Activated naive CD8-positive, alpha-beta T cell treated with anti-CD3 and anti-CD28 coated beads, Interleukin-2, amount 50 U/mL, for 24 hours (primary cell): Measurements from ENCODE around the gene CTSW.

ENCODE experiments used
- ATAC-seq: fragments of 150-1000 bp; cut with Tn5 transposase; one replicate; pipeline ENCODE4 v1.10.0; 2021
- DNase-seq: peaks from one replicate; pipeline ENCODE4 v3.0.0; 2021
- H3K27ac Mint-ChIP-seq: one replicate; pipeline ENCODE4 v1.8.0; 2021; ENCODE audit warnings: mild to moderate bottlenecking, mixed read lengths
- H3K27me3 Mint-ChIP-seq: one replicate; pipeline ENCODE4 v1.8.0; 2021; ENCODE audit warnings: mixed read lengths
- H3K36me3 Mint-ChIP-seq: one replicate; pipeline ENCODE4 v1.8.0; 2021; ENCODE audit warnings: low read depth, mixed read lengths
- H3K4me1 Mint-ChIP-seq: one replicate; pipeline ENCODE4 v1.8.0; 2021; ENCODE audit warnings: mixed read lengths
- H3K4me3 Mint-ChIP-seq: one replicate; pipeline ENCODE4 v1.8.0; 2021; ENCODE audit warnings: mild to moderate bottlenecking, moderate library complexity, mixed read lengths
- H3K9me3 Mint-ChIP-seq: one replicate; pipeline ENCODE4 v1.8.0; 2021; ENCODE audit warnings: mixed read lengths

Gene CTSW

DNA sequence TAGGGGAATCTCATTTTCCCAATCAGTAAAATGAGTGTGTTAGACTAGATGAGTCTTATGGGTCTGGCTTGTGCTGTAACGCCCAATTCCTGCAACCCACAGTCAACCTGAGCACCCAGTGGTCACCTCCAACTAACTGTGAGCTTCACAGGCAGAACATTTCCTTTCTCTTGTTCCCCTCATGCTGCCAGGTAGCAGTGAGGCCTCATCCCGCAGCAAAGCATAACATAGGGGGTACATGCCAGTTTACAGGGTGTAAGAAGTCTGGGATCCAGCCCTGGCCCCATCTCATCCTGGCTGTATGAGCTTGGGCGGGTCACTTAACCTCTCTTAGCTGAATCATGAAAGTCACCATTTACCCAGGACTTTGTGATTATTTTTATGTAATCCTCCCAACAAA lies 10.7 kb upstream of the CTSW start:
- no peak overlapping the region for H3K4me3 Mint-ChIP-seq
- ATAC-seq = no peak
- no peak overlapping the region for H3K27ac Mint-ChIP-seq

DNA sequence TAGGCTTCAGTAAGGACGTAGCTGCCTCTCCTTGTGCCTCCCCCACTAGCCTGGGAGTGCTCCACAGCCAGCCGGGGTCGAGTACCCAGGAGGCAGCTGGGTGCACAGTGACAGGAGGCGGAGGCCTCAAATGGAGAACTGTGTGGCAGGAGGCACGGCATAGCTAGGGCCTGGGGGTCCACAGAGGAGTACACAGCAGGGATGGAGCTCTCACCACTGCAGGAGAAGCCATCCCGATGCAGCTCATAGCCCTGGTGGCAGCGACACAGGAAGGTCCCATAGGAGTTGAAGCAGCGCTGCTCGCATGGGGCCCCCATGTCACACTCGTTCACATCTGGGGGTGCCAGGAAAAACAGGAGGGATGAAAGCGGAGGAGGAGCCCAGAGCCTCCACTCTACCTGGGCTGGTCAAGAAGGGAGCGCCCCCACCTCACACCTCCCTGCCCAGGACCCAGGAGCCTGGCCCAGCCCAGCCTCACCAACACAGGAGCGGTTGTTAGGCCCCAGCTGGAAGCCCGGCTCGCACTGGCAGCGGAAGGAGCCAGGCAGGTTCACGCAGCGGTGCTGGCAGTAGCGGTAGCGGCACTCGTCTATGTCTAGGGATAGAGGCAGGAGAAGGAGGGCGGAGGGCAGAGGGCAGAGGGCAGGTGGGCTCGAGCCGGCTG lies 9.9 kb upstream of the CTSW start:
- H3K27me3 Mint-ChIP-seq = no peaks in the 10 kb centered on the region
- no peak overlapping the region for H3K27ac Mint-ChIP-seq
- no peak overlapping the region for H3K4me3 Mint-ChIP-seq
- no peaks in the 10 kb centered on the region for H3K9me3 Mint-ChIP-seq
- DNase-seq (no peak), ATAC-seq (no peak)
- peaks cover 8% of the 10 kb centered on the region for H3K36me3 Mint-ChIP-seq
- H3K4me1 Mint-ChIP-seq = peaks cover 27% of the 10 kb centered on the region

More for the DNA sequence above, 10.7 kb upstream of the CTSW start:
- Mint-ChIP-seq H3K4me1 (peaks cover 26% of the 10 kb centered on the region), H3K27me3 (no peaks in the 10 kb centered on the region), H3K36me3 (peaks cover 8% of the 10 kb centered on the region), H3K9me3 (no peaks in the 10 kb centered on the region)
- no peak for DNase-seq

DNA sequence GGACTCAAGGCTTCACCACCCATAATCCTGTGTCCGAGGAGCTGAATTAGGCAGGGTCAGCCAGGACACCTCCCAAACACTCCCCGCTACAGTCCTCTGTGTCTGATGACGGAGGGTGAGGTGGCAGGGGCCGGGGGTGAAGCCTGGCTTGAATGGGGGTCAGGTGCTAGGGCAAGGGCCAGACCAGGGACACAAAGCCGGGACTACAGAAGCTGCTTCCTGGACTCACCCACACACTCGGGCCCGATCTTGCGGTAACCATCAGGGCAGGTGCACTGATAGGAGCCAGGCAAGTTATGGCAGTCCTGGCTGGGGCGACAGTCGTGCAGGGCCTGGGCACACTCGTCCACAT lies 9.4 kb upstream of the CTSW start:
- DNase-seq (no peak), ATAC-seq (no peak)
- H3K4me3 Mint-ChIP-seq = no peak overlapping the region
- H3K27ac Mint-ChIP-seq = no peak overlapping the region
- peaks cover 6% of the 10 kb centered on the region for H3K36me3 Mint-ChIP-seq
- no peaks in the 10 kb centered on the region for H3K9me3 Mint-ChIP-seq
- H3K4me1 Mint-ChIP-seq = peaks cover 27% of the 10 kb centered on the region
- H3K27me3 Mint-ChIP-seq = no peaks in the 10 kb centered on the region

DNA sequence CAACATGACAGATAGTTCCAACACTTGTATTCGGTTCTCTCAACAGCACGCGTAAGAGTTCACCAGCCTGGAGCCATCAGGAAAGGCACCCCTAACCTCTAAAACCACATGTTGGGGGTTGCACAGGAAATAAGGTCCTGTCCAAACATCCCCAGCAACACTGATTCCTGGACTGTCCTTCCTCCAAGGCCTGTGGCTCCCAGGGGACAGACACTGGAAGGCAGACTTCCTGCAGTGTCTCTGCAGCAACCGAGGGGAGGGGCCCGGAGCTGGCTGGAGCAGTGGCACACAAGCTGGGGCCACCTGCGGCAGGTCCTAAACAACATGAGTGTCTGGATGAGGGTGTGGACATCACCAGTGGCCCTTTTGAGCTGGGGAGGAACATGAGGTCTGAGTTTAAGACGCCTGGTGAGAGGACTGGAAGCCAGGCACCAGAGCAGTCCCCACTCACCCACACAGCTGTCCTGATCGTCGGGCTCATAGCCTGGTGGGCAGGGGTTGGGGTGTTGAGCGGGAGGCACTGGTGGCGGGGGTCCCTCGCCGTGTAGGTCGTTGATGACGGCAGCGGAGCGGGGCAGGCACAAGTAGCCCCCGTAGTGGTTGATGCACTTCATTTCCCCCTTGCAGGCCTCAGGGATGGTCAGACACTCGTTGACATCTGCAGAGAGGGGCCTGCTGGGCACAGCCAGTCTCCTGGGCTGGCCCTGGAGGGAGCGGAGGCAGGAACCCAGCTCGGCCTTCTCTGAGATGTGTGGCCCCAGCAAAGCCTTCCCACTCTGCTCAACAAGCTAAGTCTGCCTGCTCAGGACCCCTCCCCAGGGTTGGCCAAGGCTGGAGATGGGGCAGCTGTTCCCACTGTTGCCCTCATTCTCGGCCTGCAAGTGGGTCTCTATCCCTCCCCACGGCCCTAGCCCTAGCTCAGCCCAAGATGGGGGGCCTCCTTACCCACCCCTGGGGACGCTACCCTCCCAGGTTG lies 8.6 kb upstream of the CTSW start:
- no peak overlapping the region for H3K27ac Mint-ChIP-seq

DNA sequence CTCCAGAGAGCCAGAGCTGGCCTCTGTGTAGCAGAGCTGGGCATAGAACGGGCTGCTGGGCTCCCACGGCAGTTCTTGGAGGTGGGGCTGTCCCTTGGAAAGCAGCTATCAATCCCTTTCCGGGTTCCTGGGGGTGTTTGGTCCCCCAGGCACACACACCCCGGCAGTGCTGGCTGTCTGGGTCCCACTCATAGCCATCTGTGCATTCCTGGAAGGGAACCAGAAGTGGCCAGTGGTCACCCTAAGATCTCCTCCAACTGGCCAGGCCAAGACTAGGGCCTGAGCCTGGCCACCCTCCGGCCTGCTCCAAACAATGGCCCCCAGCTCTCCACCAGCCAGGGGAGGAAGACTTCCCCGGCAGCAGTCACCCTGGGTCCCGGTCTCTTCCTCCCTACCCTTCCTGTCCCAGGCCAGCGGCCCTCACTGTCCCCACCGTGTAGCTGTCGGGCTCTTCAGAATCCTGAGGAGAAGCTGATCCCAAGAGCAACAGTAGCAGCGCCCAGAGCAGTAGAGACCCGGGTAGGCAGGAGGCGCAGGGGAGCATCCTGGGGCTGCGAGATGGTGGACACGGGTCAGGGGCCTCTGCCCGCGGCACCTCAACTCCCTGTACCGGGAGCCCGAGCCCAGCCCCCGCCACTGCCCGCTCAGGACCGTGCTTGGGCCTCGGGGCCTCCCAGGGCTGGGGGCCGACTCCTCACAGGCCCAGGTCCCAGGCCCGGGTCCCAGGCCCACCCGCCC lies 7.7 kb upstream of the CTSW start:
- Mint-ChIP-seq H3K4me3 (no peak overlapping the region), H3K9me3 (no peaks in the 10 kb centered on the region), H3K27ac (no peak overlapping the region), H3K4me1 (peaks cover 31% of the 10 kb centered on the region), H3K27me3 (no peaks in the 10 kb centered on the region), H3K36me3 (peaks cover 2% of the 10 kb centered on the region)
- DNase-seq = no peak
- ATAC-seq = no peak

More for the DNA sequence above, 8.6 kb upstream of the CTSW start:
- no peak for DNase-seq
- Mint-ChIP-seq H3K9me3 (no peaks in the 10 kb centered on the region), H3K4me1 (peaks cover 27% of the 10 kb centered on the region), H3K27me3 (no peaks in the 10 kb centered on the region), H3K4me3 (no peak overlapping the region), H3K36me3 (peaks cover 6% of the 10 kb centered on the region)
- ATAC-seq = no peak

DNA sequence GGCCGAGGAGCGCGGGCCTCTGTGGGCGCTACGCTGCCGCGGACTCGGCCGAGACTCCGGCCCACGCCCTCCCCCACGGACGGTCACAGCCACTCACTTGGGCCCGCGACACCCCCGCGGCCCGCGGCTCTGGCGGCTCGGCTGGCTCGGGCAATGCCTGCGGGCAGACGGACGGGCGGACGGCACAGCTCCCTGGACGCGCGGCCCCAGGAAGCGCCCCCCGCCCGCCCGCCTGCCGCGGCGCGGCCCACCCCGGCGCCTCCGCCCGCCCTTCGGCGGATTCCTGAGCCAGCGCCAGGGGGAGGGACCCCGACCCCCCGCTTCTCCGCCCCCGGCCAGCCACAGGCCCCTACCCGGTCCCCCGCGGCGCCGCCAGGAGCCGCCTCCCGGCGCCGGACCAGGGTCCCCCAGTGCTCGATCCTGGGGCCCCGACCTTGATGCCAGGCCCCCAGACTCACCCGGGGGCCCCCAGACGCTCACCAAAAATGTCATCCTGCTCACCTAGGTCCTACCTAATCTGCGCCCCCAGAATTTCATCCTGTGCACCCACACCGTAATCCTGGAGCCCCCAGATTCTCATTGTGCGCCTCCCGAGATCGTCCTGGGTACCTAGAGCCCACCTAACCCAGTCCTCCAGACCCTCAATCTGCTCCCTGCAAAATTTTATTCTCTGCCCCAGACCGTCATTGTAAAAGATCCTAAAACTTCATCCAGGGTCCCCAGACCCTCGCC lies 6.9 kb upstream of the CTSW start, which contains the start of gene EFEMP2:
TSS of gene EFEMP2 (minus strand) at position 215 of the 732 bp plus-strand sequence. CDS start 446 bp downstream, outside the sequence.
- Mint-ChIP-seq H3K9me3 (no peaks in the 10 kb centered on the region), H3K4me1 (peaks cover 39% of the 10 kb centered on the region), H3K27ac (peak within 1 kb of the TSS; percentile 86), H3K4me3 (peak within 1 kb of the TSS; percentile 87), H3K27me3 (no peaks in the 10 kb centered on the region), H3K36me3 (no peaks in the 10 kb centered on the region)
- ATAC-seq = no peak
- DNase-seq = no peak

DNA sequence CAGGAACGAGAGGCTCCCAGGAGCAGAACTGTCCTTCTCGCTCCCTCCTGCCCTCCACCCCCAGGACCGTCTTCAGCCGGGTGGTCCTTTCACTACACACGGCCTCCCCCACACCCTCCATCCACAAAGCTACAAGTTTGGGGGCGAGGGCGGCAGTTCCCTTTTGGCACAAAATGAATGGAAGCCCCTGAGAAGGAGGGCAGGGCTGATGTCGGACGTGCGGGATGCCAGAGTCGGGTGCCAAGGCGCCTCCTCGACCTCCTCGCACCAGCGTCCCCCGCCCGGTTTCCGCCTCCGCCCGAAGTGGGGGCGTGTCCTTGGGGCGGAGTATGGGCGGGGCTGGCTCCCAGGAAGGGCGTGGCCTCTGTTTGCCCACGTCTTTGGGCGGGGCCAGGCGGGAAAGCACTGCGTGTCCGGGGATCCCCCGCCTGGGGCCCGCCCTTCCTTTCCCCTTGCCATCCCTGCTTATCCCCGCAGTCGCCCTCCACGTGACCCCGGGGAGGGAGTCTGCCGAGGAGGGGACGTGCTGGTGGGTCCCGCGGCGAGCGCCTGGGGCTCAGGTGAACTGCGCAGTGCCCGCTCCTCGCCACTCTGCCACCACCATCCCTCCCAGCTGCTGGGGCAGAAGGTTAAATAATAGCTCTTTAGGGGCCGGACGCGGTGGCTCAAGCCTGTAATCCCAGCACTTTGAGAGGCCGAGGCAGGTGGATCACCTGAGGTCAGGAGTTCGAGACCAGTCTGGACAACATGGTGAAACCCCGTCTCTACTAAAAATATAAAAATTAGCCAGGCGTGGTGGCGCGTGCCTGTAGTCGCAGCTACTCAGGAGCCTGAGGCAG lies 6.1 kb upstream of the CTSW start:
- Mint-ChIP-seq H3K27me3 (no peaks in the 10 kb centered on the region), H3K36me3 (no peaks in the 10 kb centered on the region), H3K4me1 (peaks cover 44% of the 10 kb centered on the region), H3K9me3 (no peaks in the 10 kb centered on the region), H3K4me3 (peak overlapping the region; percentile 87), H3K27ac (peak overlapping the region; percentile 86)
- DNase-seq (peak; percentile 98), ATAC-seq (peak; percentile 83)

DNA sequence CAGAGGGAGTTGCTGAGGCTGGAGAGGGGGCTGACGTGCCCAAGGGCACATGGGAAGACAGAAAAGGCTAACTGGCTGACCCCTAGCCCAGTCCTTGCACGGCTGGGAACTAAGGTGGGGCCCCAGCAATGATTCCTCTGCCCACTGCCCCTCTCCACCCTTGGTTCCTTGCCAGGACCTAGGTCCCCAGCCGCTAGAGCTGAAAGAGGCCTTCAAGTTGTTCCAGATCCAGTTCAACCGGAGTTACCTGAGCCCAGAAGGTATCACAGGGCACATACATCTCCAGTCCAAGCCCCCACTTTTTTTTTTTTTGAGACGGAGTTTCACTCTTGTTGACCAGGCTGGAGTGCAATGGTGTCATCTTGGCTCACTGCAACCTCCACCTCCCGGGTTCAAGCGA lies 390 bp downstream of the CTSW start:
- peaks cover 13% of the 10 kb centered on the region for H3K36me3 Mint-ChIP-seq
- peak overlapping the region; percentile 81 for H3K27ac Mint-ChIP-seq
- H3K4me1 Mint-ChIP-seq = peaks cover 62% of the 10 kb centered on the region
- ATAC-seq (no peak), DNase-seq (no peak)
- no peaks in the 10 kb centered on the region for H3K27me3 Mint-ChIP-seq
- peak overlapping the region; percentile 77 for H3K4me3 Mint-ChIP-seq
- H3K9me3 Mint-ChIP-seq = no peaks in the 10 kb centered on the region

DNA sequence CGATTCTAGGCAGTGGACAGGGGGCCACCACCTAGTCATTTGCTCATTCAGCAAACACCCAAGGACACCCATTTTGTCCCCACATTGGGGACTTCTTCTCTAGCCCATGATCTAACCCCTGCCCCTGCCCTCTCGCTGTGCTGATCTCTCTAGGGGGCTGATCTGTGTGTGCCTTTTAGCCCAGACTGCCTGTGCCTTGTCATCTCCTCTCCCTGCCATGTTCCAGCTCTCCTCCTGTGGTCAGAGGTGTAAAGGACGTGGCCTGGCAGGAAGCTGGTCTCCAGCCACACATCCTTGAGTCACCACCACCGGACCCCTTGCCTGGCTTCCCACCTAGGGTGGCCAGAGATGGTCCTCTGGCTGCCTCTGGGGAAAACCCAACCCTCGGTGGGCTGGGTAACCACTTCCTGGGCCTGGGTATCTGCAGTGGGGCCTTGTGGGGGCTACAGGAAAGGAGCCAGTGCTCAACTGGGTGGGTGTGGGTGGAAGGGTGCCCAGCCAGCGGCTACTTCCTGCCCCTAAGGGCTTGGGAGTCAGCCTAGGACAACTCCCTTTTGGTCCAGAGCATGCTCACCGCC lies 1.3 kb downstream of the CTSW start:
- Mint-ChIP-seq H3K27me3 (no peaks in the 10 kb centered on the region), H3K4me3 (peak overlapping the region; percentile 77), H3K27ac (peak overlapping the region; percentile 81), H3K36me3 (peaks cover 18% of the 10 kb centered on the region), H3K4me1 (peaks cover 66% of the 10 kb centered on the region), H3K9me3 (no peaks in the 10 kb centered on the region)
- peak; percentile 27 for ATAC-seq
- no peak for DNase-seq

DNA sequence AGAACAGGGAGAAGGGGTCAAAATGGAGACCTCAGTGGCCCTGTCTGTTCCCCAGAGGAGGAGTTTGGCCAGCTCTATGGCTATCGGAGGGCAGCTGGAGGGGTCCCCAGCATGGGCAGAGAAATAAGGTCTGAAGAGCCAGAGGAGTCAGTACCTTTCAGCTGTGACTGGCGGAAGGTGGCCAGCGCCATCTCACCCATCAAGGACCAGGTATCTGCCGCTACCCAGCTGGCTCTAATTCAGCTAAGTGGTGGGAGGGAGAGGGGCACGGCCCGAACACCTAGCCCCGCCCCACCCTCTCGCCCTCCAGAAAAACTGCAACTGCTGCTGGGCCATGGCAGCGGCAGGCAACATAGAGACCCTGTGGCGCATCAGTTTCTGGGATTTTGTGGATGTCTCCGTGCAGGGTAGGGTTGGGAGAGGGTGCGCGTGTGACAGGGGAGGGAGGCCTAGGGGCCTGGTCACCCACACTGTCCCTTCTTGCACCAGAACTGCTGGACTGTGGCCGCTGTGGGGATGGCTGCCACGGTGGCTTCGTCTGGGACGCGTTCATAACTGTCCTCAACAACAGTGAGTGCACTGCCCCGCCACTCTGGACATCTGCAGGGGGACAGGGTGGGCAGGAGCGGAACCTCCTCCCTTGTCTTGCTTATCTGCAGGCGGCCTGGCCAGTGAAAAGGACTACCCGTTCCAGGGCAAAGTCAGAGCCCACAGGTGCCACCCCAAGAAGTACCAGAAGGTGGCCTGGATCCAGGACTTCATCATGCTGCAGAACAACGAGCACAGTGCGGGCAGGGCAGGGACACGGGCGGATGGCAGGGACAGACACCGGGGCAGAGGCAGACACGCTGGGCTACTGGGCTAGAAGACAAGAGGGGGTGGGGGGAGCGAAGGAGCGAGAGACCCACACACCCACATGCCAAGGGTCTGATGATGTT lies 2.8 kb downstream of the CTSW start:
- H3K4me3 Mint-ChIP-seq = no peak overlapping the region
- no peak for ATAC-seq

DNA sequence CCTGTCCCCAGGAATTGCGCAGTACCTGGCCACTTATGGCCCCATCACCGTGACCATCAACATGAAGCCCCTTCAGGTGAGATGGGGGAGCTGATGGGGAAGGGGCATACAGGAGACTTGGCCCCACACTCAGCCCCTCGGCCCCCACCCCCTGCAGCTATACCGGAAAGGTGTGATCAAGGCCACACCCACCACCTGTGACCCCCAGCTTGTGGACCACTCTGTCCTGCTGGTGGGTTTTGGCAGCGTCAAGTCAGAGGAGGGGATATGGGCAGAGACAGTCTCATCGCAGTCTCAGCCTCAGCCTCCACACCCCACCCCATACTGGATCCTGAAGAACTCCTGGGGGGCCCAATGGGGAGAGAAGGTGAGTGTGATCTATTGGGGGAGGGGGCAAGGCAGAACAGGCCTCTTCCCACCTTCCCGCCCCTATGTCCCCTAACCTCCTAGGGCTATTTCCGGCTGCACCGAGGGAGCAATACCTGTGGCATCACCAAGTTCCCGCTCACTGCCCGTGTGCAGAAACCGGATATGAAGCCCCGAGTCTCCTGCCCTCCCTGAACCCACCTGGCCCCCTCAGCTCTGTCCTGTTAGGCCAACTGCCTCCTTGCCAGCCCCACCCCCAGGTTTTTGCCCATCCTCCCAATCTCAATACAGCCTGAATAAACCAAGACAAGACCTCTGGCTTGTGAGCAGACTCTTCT lies 3.6 kb downstream of the CTSW start:
- Mint-ChIP-seq H3K27ac (no peak overlapping the region), H3K9me3 (no peaks in the 10 kb centered on the region), H3K36me3 (peaks cover 28% of the 10 kb centered on the region), H3K27me3 (no peaks in the 10 kb centered on the region), H3K4me3 (no peak overlapping the region), H3K4me1 (peaks cover 70% of the 10 kb centered on the region)
- no peak for DNase-seq
- no peak for ATAC-seq

More for the DNA sequence above, 2.8 kb downstream of the CTSW start:
- peaks cover 71% of the 10 kb centered on the region for H3K4me1 Mint-ChIP-seq
- H3K9me3 Mint-ChIP-seq = no peaks in the 10 kb centered on the region
- peaks cover 26% of the 10 kb centered on the region for H3K36me3 Mint-ChIP-seq
- no peaks in the 10 kb centered on the region for H3K27me3 Mint-ChIP-seq
- H3K27ac Mint-ChIP-seq = no peak overlapping the region
- DNase-seq = no peak
